CD4-positive, alpha-beta T cell (primary cell): ENCODE data around the gene MSMB. TPM values are rescaled to one million over a fixed set of nuclear protein-coding genes. Genes with fewer than 3 reads are reported as not detected.
"Not testable (repeated sequence)": the region's sequence is repeated elsewhere in the genome, so short reads cannot be mapped to it uniquely, and the experiment has no call there.

ENCODE experiments used
- ATAC-seq: fragments of 200-7000 bp; cut with Tn5 transposase; one replicate; pipeline ENCODE4 v1.10.0; 2022; ENCODE audit warnings: mild to moderate bottlenecking; ENCODE audit not compliant: poor library complexity
- CTCF ChIA-PET: fragments of 350-600 bp; sonication (Branson Sonifier 250); formaldehyde crosslinking; loops from one replicate; lab custom pipeline; 2021; ENCODE audit warnings: antibody characterized with exemption, inconsistent platforms; lab: Charles Lee
- POLR2A ChIA-PET: fragments of 350-600 bp; sonication (Branson Sonifier 250); formaldehyde crosslinking; loops from one replicate; lab custom pipeline; 2021; ENCODE audit warnings: antibody characterized with exemption, inconsistent platforms; lab: Charles Lee
- DNase-seq, 14 experiments: peaks; one replicate each; pipeline ENCODE4 v3.0.0-alpha.2; 2013 to 2020; ENCODE audit warnings: mixed read lengths in 2 of 14
- H3K27ac ChIP-seq, 2 donors: one replicate each; pipeline versions ENCODE4 v1.5.1 to v1.7.0; 2013; ENCODE audit warnings: low read length in 2 of 2, low read depth in 1 of 2, mild to moderate bottlenecking in 1 of 2
- H3K27me3 ChIP-seq, 2 experiments: 1 replicate in 1 of 2; 2 replicates in 1 of 2; pipeline versions ENCODE4 v1.6.1 to v1.7.0; 2013; ENCODE audit warnings: low read length in 2 of 2, control low read depth in 1 of 2, mild to moderate bottlenecking in 1 of 2, moderate library complexity in 1 of 2; ENCODE audit not compliant: insufficient read depth in 2 of 2, control insufficient read depth in 1 of 2
- H3K36me3 ChIP-seq: one replicate; pipeline ENCODE4 v1.6.1; 2013; ENCODE audit warnings: low read length, control low read depth; ENCODE audit not compliant: insufficient read depth
- H3K4me1 ChIP-seq: one replicate; pipeline ENCODE4 v1.6.1; 2013; ENCODE audit warnings: low read length, control low read depth; ENCODE audit not compliant: insufficient read depth
- H3K4me3 ChIP-seq: one replicate; pipeline ENCODE4 v1.5.1; 2013; ENCODE audit warnings: mild to moderate bottlenecking, low read length, moderate library complexity
- H3K9me3 ChIP-seq, 2 experiments: 1 replicate in 1 of 2; 2 replicates in 1 of 2; pipeline versions ENCODE4 v1.6.1 to v1.7.0; 2013; ENCODE audit warnings: low read length in 2 of 2, mild to moderate bottlenecking in 2 of 2, control low read depth in 1 of 2, moderate library complexity in 1 of 2; ENCODE audit not compliant: control insufficient read depth in 1 of 2, insufficient read depth in 1 of 2
- H3K27ac Mint-ChIP-seq: one replicate; pipeline ENCODE4 v1.8.0; 2020; ENCODE audit warnings: mixed read lengths
- H3K27me3 Mint-ChIP-seq: one replicate; pipeline ENCODE4 v1.8.0; 2021; ENCODE audit warnings: mixed read lengths
- H3K36me3 Mint-ChIP-seq: one replicate; pipeline ENCODE4 v1.8.0; 2021; ENCODE audit warnings: low read depth, mixed read lengths
- H3K4me1 Mint-ChIP-seq: one replicate; pipeline ENCODE4 v1.8.0; 2021; ENCODE audit warnings: low read depth, mixed read lengths
- H3K4me3 Mint-ChIP-seq: one replicate; pipeline ENCODE4 v1.8.0; 2020; ENCODE audit warnings: mild to moderate bottlenecking, mixed read lengths
- H3K9me3 Mint-ChIP-seq: one replicate; pipeline ENCODE4 v1.8.0; 2020; ENCODE audit warnings: mixed read lengths
- CTCF ChIP-seq: fragments of 200-600 bp; IDR thresholded peaks from one replicate; pipeline ENCODE4 v1.8.0; 2022; ENCODE audit warnings: antibody characterized with exemption, mild to moderate bottlenecking
- intact Hi-C, 2 experiments: fragments of 100-400 bp; cut with DNase I in 1 of 2; cut with micrococcal nuclease in 1 of 2; formaldehyde crosslinking; loops; one replicate each; pipeline versions ENCODE4 v1.15.1 to v1.9.0; 2023 to 2025; cut with DNase I, micrococcal nuclease
- total RNA-seq, 174 experiments: library from RNA in 2 of 174; stranded (reverse) in 2 of 174; gene quantifications; one replicate each; pipeline ENCODE4 v1.2.3 and lab custom pipeline; 2021 to 2026

Gene MSMB
- total RNA-seq, 2 experiments from 2014 or later, result not detected

DNA sequence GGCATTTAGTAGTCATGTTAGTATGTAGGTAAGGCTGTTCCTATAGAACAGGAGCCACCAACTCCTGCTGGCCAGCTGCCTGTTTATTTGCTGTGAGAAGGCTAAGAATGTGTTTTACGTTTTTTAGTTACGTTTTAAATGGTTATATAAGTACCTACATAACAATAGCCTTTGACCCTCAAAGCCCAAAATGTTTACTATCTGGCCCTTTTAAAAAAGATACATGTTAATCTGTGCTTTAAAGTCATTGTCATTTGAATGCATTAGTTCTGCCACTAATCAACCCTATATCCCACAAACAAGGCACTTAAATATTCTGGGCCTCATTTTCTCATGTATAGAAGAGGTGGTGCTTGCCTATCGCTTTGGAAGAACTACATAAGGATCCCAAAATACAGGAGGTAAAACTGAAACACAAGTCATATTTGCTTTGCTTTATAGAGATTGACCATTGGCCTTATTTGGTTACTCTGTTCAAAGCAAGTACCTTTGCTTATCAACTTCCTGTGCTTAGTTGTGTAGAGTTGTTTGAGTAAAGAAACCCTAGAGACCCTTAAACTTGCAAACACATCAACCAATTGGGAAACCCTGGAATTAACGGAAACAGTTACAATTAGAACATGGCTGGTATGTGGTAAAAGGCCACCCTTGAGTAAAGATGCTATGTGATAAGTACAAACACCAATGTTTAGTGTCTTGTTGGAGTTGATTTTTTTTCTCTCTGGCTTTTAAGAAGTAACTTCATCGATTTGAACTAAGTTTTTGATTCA lies 47.9 kb downstream of the MSMB start:
- ChIA-PET CTCF (no interaction called here), POLR2A (no interaction called here)
- Histone ChIP-seq H3K36me3 (peaks cover 53% of the 10 kb centered on the region), H3K4me3 (no peak overlapping the region), H3K27ac (no peak overlapping the region), H3K9me3 (no peaks in the 10 kb centered on the region), H3K4me1 (no peaks in the 10 kb centered on the region), H3K27me3 (no peaks in the 10 kb centered on the region)
- ATAC-seq (no peak), DNase-seq (no peak)
- peaks cover 70% of the 10 kb centered on the region for H3K36me3 Mint-ChIP-seq
- no peak overlapping the region for H3K4me3 Mint-ChIP-seq
- H3K9me3 Mint-ChIP-seq, result peaks cover 2% of the 10 kb centered on the region
- intact Hi-C loops, result no loop called here
- H3K27ac Mint-ChIP-seq, result peak overlapping the region; percentile 55
- H3K27me3 Mint-ChIP-seq, result no peaks in the 10 kb centered on the region
- TF ChIP-seq CTCF, result no peak
- H3K4me1 Mint-ChIP-seq, result no peaks in the 10 kb centered on the region

DNA sequence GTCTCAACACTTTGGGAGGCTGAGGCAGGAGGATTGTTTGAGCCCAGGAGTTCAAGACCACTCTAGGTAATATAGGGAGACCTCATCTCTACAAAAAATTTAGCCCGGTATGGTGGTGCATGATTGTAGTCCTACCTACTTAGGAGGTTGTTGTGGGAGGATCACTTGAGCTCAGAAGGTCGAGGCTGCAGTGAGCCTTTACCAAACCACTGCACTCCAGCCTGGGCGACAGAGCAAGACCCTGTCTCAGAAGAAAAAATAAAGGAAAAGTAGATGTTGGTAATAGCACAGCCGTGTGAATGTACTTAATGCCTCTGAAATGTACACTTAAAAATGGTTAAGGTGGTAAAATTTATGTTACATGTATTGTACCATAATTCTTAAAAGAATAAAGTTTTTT lies 48.5 kb downstream of the MSMB start:
- Histone ChIP-seq H3K4me1 (no peaks in the 10 kb centered on the region), H3K4me3 (no peak overlapping the region), H3K27me3 (no peaks in the 10 kb centered on the region), H3K9me3 (no peaks in the 10 kb centered on the region), H3K27ac (no peak overlapping the region), H3K36me3 (peaks cover 48% of the 10 kb centered on the region)
- H3K9me3 Mint-ChIP-seq, result peaks cover 2% of the 10 kb centered on the region
- H3K27ac Mint-ChIP-seq, result no peak overlapping the region
- no peak for ATAC-seq
- no peak overlapping the region for H3K4me3 Mint-ChIP-seq
- no peak for DNase-seq
- H3K4me1 Mint-ChIP-seq, result no peaks in the 10 kb centered on the region
- TF ChIP-seq CTCF, result no peak
- intact Hi-C loops, result no loop called here
- ChIA-PET CTCF (no interaction called here), POLR2A (no interaction called here)
- H3K36me3 Mint-ChIP-seq, result peaks cover 72% of the 10 kb centered on the region
- no peaks in the 10 kb centered on the region for H3K27me3 Mint-ChIP-seq

GRCh38 chr10:45985590-45985989 lies 60.5 kb downstream of the MSMB start:
- H3K27me3 ChIP-seq, H3K4me3 Mint-ChIP-seq, H3K27ac Mint-ChIP-seq, H3K27me3 Mint-ChIP-seq, H3K9me3 Mint-ChIP-seq, ATAC-seq, POLR2A ChIA-PET, H3K9me3 ChIP-seq, H3K27ac ChIP-seq, H3K4me3 ChIP-seq, H3K4me1 Mint-ChIP-seq, DNase-seq, H3K4me1 ChIP-seq, CTCF ChIA-PET: not testable (repeated sequence)
- intact Hi-C loops, result loop anchor here in 1 of 2 experiments (5.0 kb wide), 1 partner anchor 42 kb away; no protein-coding TSS in a partner anchor
- peaks cover 15% of the 10 kb centered on the region for H3K36me3 ChIP-seq
- peaks cover 53% of the 10 kb centered on the region for H3K36me3 Mint-ChIP-seq

DNA sequence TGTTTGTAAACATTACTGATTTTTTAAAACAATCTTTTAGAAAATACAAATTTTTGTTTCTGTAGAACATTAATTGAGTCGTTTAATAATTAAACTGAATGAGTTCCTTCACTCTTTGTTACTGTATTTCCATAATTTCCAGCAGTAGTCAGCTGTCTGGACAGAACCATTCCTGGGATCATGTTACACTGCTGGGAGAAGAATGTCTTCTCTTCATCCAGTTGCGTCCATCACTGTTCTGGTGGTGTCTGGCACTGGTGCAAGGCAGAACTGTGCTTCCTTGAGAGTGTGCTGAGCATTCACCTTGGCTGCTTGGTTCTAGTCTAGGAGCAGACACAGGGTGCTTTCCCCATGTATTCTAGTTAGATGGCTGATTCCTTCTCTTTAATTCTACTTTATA lies 61.6 kb downstream of the MSMB start:
- H3K27ac ChIP-seq, H3K9me3 ChIP-seq, DNase-seq, H3K27ac Mint-ChIP-seq, POLR2A ChIA-PET, H3K27me3 ChIP-seq, H3K4me3 ChIP-seq, H3K9me3 Mint-ChIP-seq, ATAC-seq, H3K4me1 ChIP-seq, H3K27me3 Mint-ChIP-seq, CTCF ChIA-PET, H3K4me3 Mint-ChIP-seq, H3K4me1 Mint-ChIP-seq: not testable (repeated sequence)
- peaks cover 49% of the 10 kb centered on the region for H3K36me3 Mint-ChIP-seq
- H3K36me3 ChIP-seq, result peaks cover 13% of the 10 kb centered on the region
- intact Hi-C loops, result loop anchor here in 1 of 2 experiments (1.0 kb wide), 1 partner anchor 44 kb away; no protein-coding TSS in a partner anchor
